GM21825 (cell line): ENCODE results near the gene ZNF785.
A peak's percentile ranks its signal among the peaks of the same experiment; 100 is the strongest.
"Not testable (repeated sequence)": the region's sequence is repeated elsewhere in the genome, so short reads cannot be mapped to it uniquely, and the experiment has no call there.

ENCODE experiments used
- ATAC-seq: cut with Tn5 transposase; IDR thresholded peaks from one replicate; pipeline ENCODE4 v1.9.1; 2021; ENCODE audit warnings: mild to moderate bottlenecking, moderate library complexity; ENCODE audit not compliant: unreplicated experiment

ZNF785 gene

GRCh38 chr16:30585400-30586191, at the start of gene ZNF785:
Gene ZNF785 (minus strand): TSS chr16:30585697. CDS start chr16:30585611, 86 bp downstream.
- peak; percentile 85 for ATAC-seq

- ATAC-seq, result no peak
These were observed 48.0 kb upstream of the ZNF785 start for GRCh38 chr16:30633526-30633925.

- ATAC-seq, result not testable (repeated sequence)
These were observed 47.0 kb upstream of the ZNF785 start for GRCh38 chr16:30632454-30632853.

GRCh38 chr16:30628628-30629540, 43.4 kb upstream of the ZNF785 start:
- ATAC-seq, result no peak

GRCh38 chr16:30626236-30626635, 40.7 kb upstream of the ZNF785 start:
- ATAC-seq, result no peak

GRCh38 chr16:30623536-30624283, 38.2 kb upstream of the ZNF785 start:
- ATAC-seq, result no peak

GRCh38 chr16:30622455-30623032, 37.0 kb upstream of the ZNF785 start:
- no peak for ATAC-seq

- no peak for ATAC-seq
These were observed 36.3 kb upstream of the ZNF785 start for GRCh38 chr16:30621765-30622164.

- ATAC-seq, result no peak
These were observed 34.7 kb upstream of the ZNF785 start for GRCh38 chr16:30620169-30620568.

- ATAC-seq, result no peak
These were observed 34.1 kb upstream of the ZNF785 start for GRCh38 chr16:30619638-30620037.

GRCh38 chr16:30619202-30619601, 33.7 kb upstream of the ZNF785 start:
- no peak for ATAC-seq

- no peak for ATAC-seq
These were observed 30.0 kb upstream of the ZNF785 start for GRCh38 chr16:30615358-30616091.

GRCh38 chr16:30609926-30610839, 24.7 kb upstream of the ZNF785 start, which contains the start of gene ZNF689:
Gene ZNF689 (minus strand): TSS chr16:30610389. CDS start chr16:30610041, 348 bp downstream.
- ATAC-seq, result peak; percentile 80

- peak; percentile 23 for ATAC-seq
These were observed 23.8 kb upstream of the ZNF785 start for GRCh38 chr16:30609002-30609925.

GRCh38 chr16:30606004-30606403, 20.5 kb upstream of the ZNF785 start:
- ATAC-seq, result no peak

- no peak for ATAC-seq
These were observed 19.7 kb upstream of the ZNF785 start for GRCh38 chr16:30605158-30605557.

GRCh38 chr16:30604316-30604947, 18.9 kb upstream of the ZNF785 start:
- ATAC-seq, result no peak
